ENCODE data around the gene CRB2. TPM values are rescaled to one million over a fixed set of nuclear protein-coding genes. Genes with fewer than 3 reads are reported as not detected.

CRB2 gene
- total RNA-seq, 1 experiment from 2014 or later, result 0.07 TPM

DNA sequence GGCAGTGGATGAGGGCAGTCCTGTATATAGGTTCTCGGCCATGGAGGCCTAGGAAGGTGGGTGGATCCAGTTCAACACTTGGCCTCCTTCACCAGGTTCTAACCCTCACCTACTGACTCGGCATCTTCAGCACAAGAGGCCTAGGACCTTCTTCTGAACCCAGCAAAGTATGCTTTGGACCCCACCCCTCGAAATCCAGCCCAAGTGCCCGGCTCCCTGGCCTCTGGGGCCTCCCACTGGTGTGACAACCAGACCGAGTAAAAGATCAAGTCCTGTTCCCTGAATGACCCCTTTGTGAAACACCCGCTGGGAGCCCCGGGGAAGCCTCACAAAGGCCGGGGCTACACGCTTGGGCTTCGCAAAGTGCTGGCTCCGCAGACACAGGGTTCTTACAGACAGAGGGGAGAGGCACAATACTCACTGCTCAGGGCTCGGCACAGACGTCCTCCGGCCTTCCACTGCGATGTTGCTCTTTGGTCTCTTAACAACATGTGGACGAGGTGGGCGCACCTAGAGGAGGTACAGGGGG lies 47.0 kb downstream of the CRB2 start (continued):
- no peak for TF ChIP-seq JUND (IDR thresholded peaks at IDR 0.05)
- TF ChIP-seq RAD21 (IDR thresholded peaks at IDR 0.05; ENCODE audit: low read depth), result no peak
- TF ChIP-seq CEBPB (IDR thresholded peaks at IDR 0.05; ENCODE audit: low read depth), result no peak
- no peak for TF ChIP-seq SRF (IDR thresholded peaks at IDR 0.05; ENCODE audit: low read depth)
- TF ChIP-seq YY1 (IDR thresholded peaks at IDR 0.05; ENCODE audit: extremely low read depth, insufficient replicate concordance, low read depth, low read length), result no peak
- no peak for TF ChIP-seq EZH2phosphoT487 (IDR thresholded peaks at IDR 0.05; ENCODE audit: borderline replicate concordance)
- no peak for TF ChIP-seq EZH2 (IDR thresholded peaks at IDR 0.05)
- TF ChIP-seq TCF7L2 (IDR thresholded peaks at IDR 0.05; ENCODE audit: borderline replicate concordance, extremely low read depth, insufficient read depth, insufficient read length), result no peak
- TF ChIP-seq SIN3A (IDR thresholded peaks at IDR 0.05; ENCODE audit: low read depth), result no peak
- TF ChIP-seq, protein P1, sequence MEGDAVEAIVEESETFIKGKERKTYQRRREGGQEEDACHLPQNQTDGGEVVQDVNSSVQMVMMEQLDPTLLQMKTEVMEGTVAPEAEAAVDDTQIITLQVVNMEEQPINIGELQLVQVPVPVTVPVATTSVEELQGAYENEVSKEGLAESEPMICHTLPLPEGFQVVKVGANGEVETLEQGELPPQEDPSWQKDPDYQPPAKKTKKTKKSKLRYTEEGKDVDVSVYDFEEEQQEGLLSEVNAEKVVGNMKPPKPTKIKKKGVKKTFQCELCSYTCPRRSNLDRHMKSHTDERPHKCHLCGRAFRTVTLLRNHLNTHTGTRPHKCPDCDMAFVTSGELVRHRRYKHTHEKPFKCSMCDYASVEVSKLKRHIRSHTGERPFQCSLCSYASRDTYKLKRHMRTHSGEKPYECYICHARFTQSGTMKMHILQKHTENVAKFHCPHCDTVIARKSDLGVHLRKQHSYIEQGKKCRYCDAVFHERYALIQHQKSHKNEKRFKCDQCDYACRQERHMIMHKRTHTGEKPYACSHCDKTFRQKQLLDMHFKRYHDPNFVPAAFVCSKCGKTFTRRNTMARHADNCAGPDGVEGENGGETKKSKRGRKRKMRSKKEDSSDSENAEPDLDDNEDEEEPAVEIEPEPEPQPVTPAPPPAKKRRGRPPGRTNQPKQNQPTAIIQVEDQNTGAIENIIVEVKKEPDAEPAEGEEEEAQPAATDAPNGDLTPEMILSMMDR (IDR thresholded peaks at IDR 0.05 in 2 of 3, conservative IDR thresholded peaks at IDR 0.05 in 1 of 3; ENCODE audit: borderline replicate concordance in 1 of 3, insufficient read depth in 1 of 3, low read depth in 2 of 3, low read length in 2 of 3), result no peak
- TF ChIP-seq ELF1 (IDR thresholded peaks at IDR 0.05; ENCODE audit: borderline replicate concordance, low read depth), result no peak

- Histone ChIP-seq H3K4me2 (ENCODE audit: low read length) (no peak overlapping the region), H3K36me3 (ENCODE audit: control insufficient read depth in 1 of 2, insufficient read depth in 2 of 2, low read length in 2 of 2) (no peaks in the 10 kb centered on the region), H3K9me2 (ENCODE audit: insufficient read depth) (no peaks in the 10 kb centered on the region), H3K4me3 (replicated peaks in 1 of 2; ENCODE audit: low read depth in 1 of 2, low read length in 2 of 2) (no peak overlapping the region), H3K27ac (ENCODE audit: low read depth, low read length) (no peak overlapping the region), H3K9ac (ENCODE audit: low read length) (no peak overlapping the region), H3K9me3 (ENCODE audit: control insufficient read depth in 1 of 2, insufficient read depth in 1 of 2, low read depth in 1 of 2, low read length in 2 of 2) (no peaks in the 10 kb centered on the region), H4K20me1 (ENCODE audit: insufficient read depth) (no peaks in the 10 kb centered on the region), H3K27me3 (ENCODE audit: insufficient read depth, low read length) (no peaks in the 10 kb centered on the region), H3K4me1 (ENCODE audit: control insufficient read depth in 1 of 2, insufficient read depth in 2 of 2, low read length in 2 of 2) (no peaks in the 10 kb centered on the region), H3K79me2 (ENCODE audit: insufficient read depth, low read length) (no peaks in the 10 kb centered on the region), H2AFZ (ENCODE audit: low read depth, low read length, poor library complexity, severe bottlenecking) (no peak overlapping the region)
- ChIA-PET RAD21 (ENCODE audit: low non-redundant PET in 1 of 2, low total read pairs in 2 of 2, uncharacterized antibody in 2 of 2, unreplicated experiment in 2 of 2) (no interaction called here), CTCF (no interaction called here), POLR2A (no interaction called here)
- DNase-seq (ENCODE audit: low read depth, low spot score) (no peak), ATAC-seq (no peak)
- BruUV-seq (replicated peaks), result no TSS peak
- intact Hi-C loops (cut with micrococcal nuclease), result no loop called here
- TF ChIP-seq FOSL1 (IDR thresholded peaks at IDR 0.05; ENCODE audit: low read depth) (no peak), CEBPB (IDR thresholded peaks at IDR 0.05; ENCODE audit: low read depth) (no peak)
Measured at GRCh38 chr9:123406016-123406415, 50.0 kb downstream of the CRB2 start.
